Skeletal muscle tissue (tissue), 4 donors: ENCODE results near the gene GOSR1. TPM values are rescaled to one million over a fixed set of nuclear protein-coding genes. Genes with fewer than 3 reads are reported as not detected.
A peak's percentile ranks its signal among the peaks of the same experiment; 100 is the strongest.

Experiments
- H3K27ac ChIP-seq: one replicate; pipeline ENCODE4 v1.7.0; 2013; ENCODE audit warnings: mild to moderate bottlenecking, low read depth, low read length, inconsistent platforms
- H3K27me3 ChIP-seq, 3 donors: one replicate each; pipeline ENCODE4 v1.7.0; 2013; ENCODE audit warnings: low read length in 3 of 3; ENCODE audit not compliant: control insufficient read depth in 3 of 3, insufficient read depth in 3 of 3
- H3K36me3 ChIP-seq, 3 donors: one replicate each; pipeline ENCODE4 v1.7.0; 2013; ENCODE audit warnings: low read length in 3 of 3; ENCODE audit not compliant: control insufficient read depth in 3 of 3, insufficient read depth in 3 of 3
- H3K4me1 ChIP-seq, 3 donors: one replicate each; pipeline ENCODE4 v1.7.0; 2013; ENCODE audit warnings: low read length in 3 of 3, mild to moderate bottlenecking in 3 of 3; ENCODE audit not compliant: control insufficient read depth in 3 of 3, insufficient read depth in 3 of 3
- H3K4me3 ChIP-seq, 3 donors: one replicate each; pipeline ENCODE4 v1.7.0; 2013; ENCODE audit warnings: low read length in 3 of 3
- H3K9ac ChIP-seq, 3 donors: one replicate each; pipeline ENCODE4 v1.7.0; 2013; ENCODE audit warnings: low read length in 3 of 3, mild to moderate bottlenecking in 3 of 3, moderate library complexity in 2 of 3, low read depth in 1 of 3
- H3K9me3 ChIP-seq, 3 donors: one replicate each; pipeline ENCODE4 v1.7.0; 2013; ENCODE audit warnings: low read length in 3 of 3; ENCODE audit not compliant: control insufficient read depth in 3 of 3
- total RNA-seq: library from RNA; depleted of rRNA; stranded (reverse); fragments of >200 nt; gene quantifications from one replicate; pipeline ENCODE4 v1.2.3, GENCODE V29; 2014
- donor health status: Osteomylitis.

The GOSR1 gene
- total RNA-seq, 1 donor from 2014 or later: 24.5 TPM

- H3K27ac ChIP-seq: no peak overlapping the region
- peaks cover 25 to 62% (median 57%) of the 10 kb centered on the region in 3 donors for H3K36me3 ChIP-seq
- no peaks in the 10 kb centered on the region for H3K9me3 ChIP-seq
- no peak overlapping the region for H3K4me3 ChIP-seq
- no peak overlapping the region for H3K9ac ChIP-seq
- no peaks in the 10 kb centered on the region for H3K27me3 ChIP-seq
- no peaks in the 10 kb centered on the region for H3K4me1 ChIP-seq
Measured at GRCh38 chr17:30495586-30495985, 18.4 kb downstream of the GOSR1 start.

- Histone ChIP-seq H3K27me3 (no peaks in the 10 kb centered on the region), H3K9ac (no peak overlapping the region), H3K9me3 (no peaks in the 10 kb centered on the region), H3K4me3 (no peak overlapping the region), H3K36me3 (peaks cover 6 to 27% (median 10%) of the 10 kb centered on the region in 3 donors), H3K27ac (no peak overlapping the region), H3K4me1 (no peaks in the 10 kb centered on the region)
Measured at GRCh38 chr17:30503558-30503957, 26.4 kb downstream of the GOSR1 start.

GRCh38 chr17:30505868-30506417 is 28.7 kb downstream of the GOSR1 start:
- Histone ChIP-seq H3K9me3 (no peaks in the 10 kb centered on the region), H3K36me3 (peaks cover 5 to 18% (median 10%) of the 10 kb centered on the region in 3 donors), H3K4me3 (no peak overlapping the region), H3K27me3 (no peaks in the 10 kb centered on the region), H3K9ac (no peak overlapping the region), H3K27ac (no peak overlapping the region), H3K4me1 (no peaks in the 10 kb centered on the region)

GRCh38 chr17:30506481-30506880 is 29.3 kb downstream of the GOSR1 start:
- Histone ChIP-seq H3K9ac (no peak overlapping the region), H3K9me3 (no peaks in the 10 kb centered on the region), H3K27ac (no peak overlapping the region), H3K27me3 (no peaks in the 10 kb centered on the region), H3K4me3 (no peak overlapping the region), H3K4me1 (no peaks in the 10 kb centered on the region), H3K36me3 (peaks cover 2 to 15% (median 10%) of the 10 kb centered on the region in 3 donors)

GRCh38 chr17:30513346-30513745 is 36.1 kb downstream of the GOSR1 start:
- Histone ChIP-seq H3K36me3 (peaks cover 4 to 14% (median 13%) of the 10 kb centered on the region in 3 donors), H3K27me3 (no peaks in the 10 kb centered on the region), H3K4me1 (no peaks in the 10 kb centered on the region), H3K9me3 (no peaks in the 10 kb centered on the region), H3K27ac (no peak overlapping the region), H3K9ac (no peak overlapping the region), H3K4me3 (no peak overlapping the region)

GRCh38 chr17:30514895-30515596 is 37.8 kb downstream of the GOSR1 start:
- no peaks in the 10 kb centered on the region for H3K9me3 ChIP-seq
- H3K27me3 ChIP-seq: no peaks in the 10 kb centered on the region
- H3K36me3 ChIP-seq: peaks cover 4 to 17% (median 14%) of the 10 kb centered on the region in 3 donors
- no peak overlapping the region for H3K27ac ChIP-seq
- H3K4me3 ChIP-seq: no peak overlapping the region
- H3K9ac ChIP-seq: no peak overlapping the region
- H3K4me1 ChIP-seq: no peaks in the 10 kb centered on the region

- Histone ChIP-seq H3K27me3 (no peaks in the 10 kb centered on the region), H3K9me3 (no peaks in the 10 kb centered on the region), H3K4me3 (no peak overlapping the region), H3K4me1 (no peaks in the 10 kb centered on the region), H3K36me3 (peaks cover 12 to 26% (median 24%) of the 10 kb centered on the region in 3 donors), H3K27ac (no peak overlapping the region), H3K9ac (no peak overlapping the region)
Measured at GRCh38 chr17:30517786-30518185, 40.6 kb downstream of the GOSR1 start.

- H3K4me3 ChIP-seq: no peak overlapping the region
- peaks cover 12 to 19% (median 13%) of the 10 kb centered on the region in 3 donors for H3K36me3 ChIP-seq
- H3K4me1 ChIP-seq: no peaks in the 10 kb centered on the region
- no peak overlapping the region for H3K9ac ChIP-seq
- no peaks in the 10 kb centered on the region for H3K27me3 ChIP-seq
- peak overlapping the region; percentile 28 for H3K27ac ChIP-seq
- H3K9me3 ChIP-seq: no peaks in the 10 kb centered on the region
Measured at GRCh38 chr17:30519166-30519565, 42.0 kb downstream of the GOSR1 start.

- Histone ChIP-seq H3K4me3 (no peak overlapping the region), H3K27me3 (no peaks in the 10 kb centered on the region), H3K36me3 (peaks cover 12 to 19% (median 12%) of the 10 kb centered on the region in 3 donors), H3K9ac (no peak overlapping the region), H3K4me1 (peaks cover 2 to 3% (median 2%) of the 10 kb centered on the region in 3 donors), H3K27ac (peak overlapping the region; percentile 9), H3K9me3 (no peaks in the 10 kb centered on the region)
Measured at GRCh38 chr17:30519707-30520106, 42.5 kb downstream of the GOSR1 start.

GRCh38 chr17:30520436-30520835 is 43.2 kb downstream of the GOSR1 start:
- H3K9ac ChIP-seq: no peak overlapping the region
- H3K36me3 ChIP-seq: peaks cover 12 to 18% (median 12%) of the 10 kb centered on the region in 3 donors

More at GRCh38 chr17:30520436-30520835, 43.2 kb downstream of the GOSR1 start:
- H3K4me3 ChIP-seq: no peak overlapping the region
- H3K27ac ChIP-seq: peak overlapping the region; percentile 9
- no peaks in the 10 kb centered on the region for H3K27me3 ChIP-seq
- H3K9me3 ChIP-seq: no peaks in the 10 kb centered on the region
- H3K4me1 ChIP-seq: peaks cover 4 to 8% (median 7%) of the 10 kb centered on the region in 3 donors
